Measurements from ENCODE around the gene REV1. TPM values are rescaled to one million over a fixed set of nuclear protein-coding genes. Genes with fewer than 3 reads are reported as not detected.

REV1 gene
- total and polyA plus RNA-seq, 2 of the 13 experiments (the other 11 are each of a cell fraction or from before 2014, with no cell fraction given), result 49.1 to 71.8 TPM

- TF ChIP-seq SRSF9 (IDR thresholded peaks at IDR 0.05; ENCODE audit: borderline replicate concordance, insufficient read depth, low read depth, low read length, poor library complexity, severe bottlenecking) (no peak), POLR2AphosphoS2 (IDR thresholded peaks at IDR 0.05; ENCODE audit: low read depth, low read length) (peak; percentile 77; the same call in 1 of the 2 replicates), ZNF614 (CRISPR knock-in tag; IDR thresholded peaks at IDR 0.05; ENCODE audit: borderline replicate concordance) (no peak), AGO2 (optimal IDR thresholded peaks at IDR 0.05; ENCODE audit: low read depth, low read length) (no peak), ZNF577 (CRISPR knock-in tag; IDR thresholded peaks at IDR 0.05; ENCODE audit: borderline replicate concordance, low read depth) (no peak), ZZZ3 (CRISPR knock-in tag; IDR thresholded peaks at IDR 0.05; ENCODE audit: borderline replicate concordance) (no peak), NR2C2 (CRISPR knock-in tag; IDR thresholded peaks at IDR 0.05; ENCODE audit: borderline replicate concordance) (no peak), MNT (IDR thresholded peaks at IDR 0.05) (no peak), ZHX2 (IDR thresholded peaks at IDR 0.05; ENCODE audit: low read depth) (no peak), ZHX2 (CRISPR knock-in tag; IDR thresholded peaks at IDR 0.05; ENCODE audit: borderline replicate concordance) (no peak), ZC3H13 (CRISPR knock-in tag; IDR thresholded peaks at IDR 0.05) (no peak), MXD4 (CRISPR knock-in tag; IDR thresholded peaks at IDR 0.05) (no peak), ZNF552 (CRISPR knock-in tag; IDR thresholded peaks at IDR 0.05; ENCODE audit: borderline replicate concordance) (no peak), ZNF597 (CRISPR knock-in tag; IDR thresholded peaks at IDR 0.05) (no peak), FOXK1 (CRISPR knock-in tag; IDR thresholded peaks at IDR 0.05; ENCODE audit: borderline replicate concordance, low read depth) (no peak), MYNN (CRISPR knock-in tag; IDR thresholded peaks at IDR 0.05; ENCODE audit: low read depth) (no peak), NCOA5 (CRISPR knock-in tag; IDR thresholded peaks at IDR 0.05) (no peak), SP2 (CRISPR knock-in tag; IDR thresholded peaks at IDR 0.05) (no peak), ZNF383 (CRISPR knock-in tag; IDR thresholded peaks at IDR 0.05; ENCODE audit: borderline replicate concordance) (no peak), ZNF878 (CRISPR knock-in tag; IDR thresholded peaks at IDR 0.05) (peak; percentile 44; the same call in 1 of the 2 replicates), GATAD2A (CRISPR knock-in tag; IDR thresholded peaks at IDR 0.05) (no peak)
These were observed 86.7 kb downstream of the REV1 start (continued) for GRCh38 chr2:99403084-99403483.
